Activated B cell treated with CpG ODN at 0.5 μM for 24 hours (primary cell): ENCODE data around the gene CASP10. TPM values are rescaled to one million over a fixed set of nuclear protein-coding genes. Genes with fewer than 3 reads are reported as not detected.

Experiments
- ATAC-seq: fragments of 200-7000 bp; cut with Tn5 transposase; one replicate; pipeline ENCODE4 v1.10.0; 2021; ENCODE audit warnings: low read depth, mild to moderate bottlenecking, moderate library complexity
- CTCF ChIA-PET: fragments of 350-600 bp; sonication (Branson Sonifier 250); formaldehyde crosslinking; loops from one replicate; lab custom pipeline; 2021; ENCODE audit warnings: antibody characterized with exemption; lab: Charles Lee
- POLR2A ChIA-PET: fragments of 350-600 bp; sonication (Branson Sonifier 250); formaldehyde crosslinking; loops from one replicate; lab custom pipeline; 2021; ENCODE audit warnings: antibody characterized with exemption; lab: Charles Lee
- DNase-seq: peaks from one replicate; pipeline ENCODE4 v3.0.0; 2022
- H3K27ac Mint-ChIP-seq: one replicate; pipeline ENCODE4 v1.8.0; 2020; ENCODE audit warnings: mixed read lengths
- H3K27me3 Mint-ChIP-seq: one replicate; pipeline ENCODE4 v1.8.0; 2021; ENCODE audit warnings: mixed read lengths
- H3K36me3 Mint-ChIP-seq: one replicate; pipeline ENCODE4 v1.8.0; 2021; ENCODE audit warnings: low read depth, mixed read lengths
- H3K4me1 Mint-ChIP-seq: one replicate; pipeline ENCODE4 v1.8.0; 2021; ENCODE audit warnings: mixed read lengths
- H3K4me3 Mint-ChIP-seq: one replicate; pipeline ENCODE4 v1.8.0; 2020; ENCODE audit warnings: mild to moderate bottlenecking, mixed read lengths
- H3K9me3 Mint-ChIP-seq: one replicate; pipeline ENCODE4 v1.8.0; 2020; ENCODE audit warnings: mixed read lengths
- intact Hi-C: fragments of 100-400 bp; cut with micrococcal nuclease; formaldehyde crosslinking; loops from one replicate; pipeline ENCODE4 v1.15.1; 2024
- total RNA-seq: library from RNA; stranded (reverse); gene quantifications from 2 replicates; pipeline ENCODE4 v1.2.3, GENCODE V29; 2022
- TF ChIP-seq, protein P1 (sequence below): fragments of 200-600 bp; IDR thresholded peaks from one replicate; pipeline ENCODE4 v1.8.0; 2022; ENCODE audit warnings: antibody characterized with exemption, mild to moderate bottlenecking

CASP10 gene
- total RNA-seq, 1 donor from 2014 or later = 13.8 TPM

DNA sequence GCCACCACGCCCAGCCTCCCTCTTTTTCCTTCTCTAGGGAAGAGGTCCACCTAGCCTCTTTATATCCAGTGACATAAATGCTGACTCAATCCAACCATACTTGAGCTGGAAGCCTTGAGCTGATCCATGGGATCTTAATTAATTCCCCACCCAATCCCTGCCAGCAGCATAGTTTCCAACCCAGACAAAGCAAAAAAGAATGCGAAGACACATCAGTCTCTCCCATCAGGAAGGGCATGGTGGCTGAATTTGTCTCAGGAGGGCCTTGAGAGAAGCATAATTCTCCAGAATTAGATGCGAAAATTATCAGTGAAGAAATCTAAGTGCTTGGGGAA lies 22.5 kb downstream of the CASP10 start:
- ChIA-PET POLR2A (interaction anchor here (0.7 to 1.0 kb wide), 2 partner anchors 341 to 1305 kb away, joined by 4 to 8 read pairs; partner anchors contain the start of gene CLK1), CTCF (interaction anchor here (1.4 kb wide), 1 partner anchor 27 kb away, joined by 5 read pairs; no protein-coding TSS in a partner anchor)
- no peak overlapping the region for H3K27ac Mint-ChIP-seq
- ATAC-seq (no peak), DNase-seq (no peak)
- H3K36me3 Mint-ChIP-seq = peaks cover 24% of the 10 kb centered on the region
- no peaks in the 10 kb centered on the region for H3K9me3 Mint-ChIP-seq
- TF ChIP-seq, protein P1, sequence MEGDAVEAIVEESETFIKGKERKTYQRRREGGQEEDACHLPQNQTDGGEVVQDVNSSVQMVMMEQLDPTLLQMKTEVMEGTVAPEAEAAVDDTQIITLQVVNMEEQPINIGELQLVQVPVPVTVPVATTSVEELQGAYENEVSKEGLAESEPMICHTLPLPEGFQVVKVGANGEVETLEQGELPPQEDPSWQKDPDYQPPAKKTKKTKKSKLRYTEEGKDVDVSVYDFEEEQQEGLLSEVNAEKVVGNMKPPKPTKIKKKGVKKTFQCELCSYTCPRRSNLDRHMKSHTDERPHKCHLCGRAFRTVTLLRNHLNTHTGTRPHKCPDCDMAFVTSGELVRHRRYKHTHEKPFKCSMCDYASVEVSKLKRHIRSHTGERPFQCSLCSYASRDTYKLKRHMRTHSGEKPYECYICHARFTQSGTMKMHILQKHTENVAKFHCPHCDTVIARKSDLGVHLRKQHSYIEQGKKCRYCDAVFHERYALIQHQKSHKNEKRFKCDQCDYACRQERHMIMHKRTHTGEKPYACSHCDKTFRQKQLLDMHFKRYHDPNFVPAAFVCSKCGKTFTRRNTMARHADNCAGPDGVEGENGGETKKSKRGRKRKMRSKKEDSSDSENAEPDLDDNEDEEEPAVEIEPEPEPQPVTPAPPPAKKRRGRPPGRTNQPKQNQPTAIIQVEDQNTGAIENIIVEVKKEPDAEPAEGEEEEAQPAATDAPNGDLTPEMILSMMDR = no peak
- no peak overlapping the region for H3K4me3 Mint-ChIP-seq
- H3K27me3 Mint-ChIP-seq = no peaks in the 10 kb centered on the region
- intact Hi-C loops = no loop called here
- H3K4me1 Mint-ChIP-seq = peaks cover 42% of the 10 kb centered on the region

DNA sequence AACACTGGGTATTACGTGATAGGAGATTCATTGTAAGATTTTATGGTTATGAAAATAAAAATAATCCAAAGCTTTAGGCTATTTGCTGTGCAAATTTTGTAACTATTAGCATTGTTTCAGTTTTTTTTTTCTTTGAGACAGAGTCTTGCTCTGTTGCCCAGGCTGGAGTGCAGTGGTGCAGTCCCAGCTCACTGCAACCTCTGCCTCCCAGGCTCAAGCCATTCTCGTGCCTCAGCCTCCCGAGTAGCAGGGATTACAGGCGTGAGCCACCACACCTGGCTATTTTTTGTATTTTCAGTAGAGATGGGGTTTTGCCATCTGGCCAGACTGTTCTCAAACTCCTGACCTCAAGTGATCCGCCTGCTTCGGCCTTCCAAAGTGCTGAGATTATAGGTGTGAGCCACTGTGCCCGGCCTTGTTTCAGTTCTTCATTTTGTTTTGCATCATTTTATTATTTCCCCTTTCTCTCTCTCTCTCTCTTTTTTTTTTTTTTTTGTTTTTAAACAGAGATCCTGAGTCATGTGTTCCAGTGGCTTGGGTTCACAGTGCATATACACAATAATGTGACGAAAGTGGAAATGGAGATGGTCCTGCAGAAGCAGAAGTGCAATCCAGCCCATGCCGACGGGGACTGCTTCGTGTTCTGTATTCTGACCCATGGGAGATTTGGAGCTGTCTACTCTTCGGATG lies 25.8 kb downstream of the CASP10 start:
- ATAC-seq (peak; percentile 83), DNase-seq (peak; percentile 40)
- Mint-ChIP-seq H3K4me1 (peaks cover 43% of the 10 kb centered on the region), H3K27ac (peak overlapping the region; percentile 89), H3K27me3 (no peaks in the 10 kb centered on the region), H3K9me3 (no peaks in the 10 kb centered on the region), H3K4me3 (peak overlapping the region; percentile 53), H3K36me3 (peaks cover 10% of the 10 kb centered on the region)
- POLR2A ChIA-PET = interaction anchor here (0.7 to 3.8 kb wide), 10 partner anchors 11 to 745 kb away, joined by 3 to 21 read pairs (median 8); partner anchors contain the start of genes CFLAR, CLK1, NIF3L1 and PPIL3
- intact Hi-C loops = loop anchor here (1.0 kb wide), 6 partner anchors 12 to 90 kb away; partner anchors contain the start of gene CASP10
- CTCF ChIA-PET = interaction anchor here (0.6 to 2.6 kb wide), 4 partner anchors 14 to 26 kb away, joined by 3 to 13 read pairs (median 6); partner anchors contain the start of gene CASP10
- TF ChIP-seq, protein P1 = no peak

DNA sequence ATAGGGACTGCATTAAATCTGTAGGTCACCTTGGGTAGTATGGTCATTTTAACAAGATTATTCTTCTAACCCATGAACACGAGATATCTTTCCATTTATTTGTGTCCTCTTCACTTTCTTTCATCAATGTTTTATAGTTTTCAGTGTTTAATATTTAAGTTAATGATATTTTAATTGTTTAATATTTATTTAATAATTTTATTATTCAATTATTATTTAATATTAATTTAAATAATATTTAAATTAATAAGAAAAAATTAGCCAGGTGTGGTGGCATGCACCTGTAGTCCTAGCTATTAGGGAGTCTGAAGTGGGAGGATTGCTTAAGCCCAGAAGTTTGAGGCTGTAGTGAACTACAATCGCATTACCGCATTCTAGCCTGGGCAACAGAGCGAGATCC lies 33.0 kb downstream of the CASP10 start:
- POLR2A ChIA-PET = no interaction called here
- peaks cover 42% of the 10 kb centered on the region for H3K36me3 Mint-ChIP-seq
- TF ChIP-seq, protein P1 = no peak
- DNase-seq = no peak
- peaks cover 12% of the 10 kb centered on the region for H3K4me1 Mint-ChIP-seq
- no peaks in the 10 kb centered on the region for H3K27me3 Mint-ChIP-seq
- no peak overlapping the region for H3K4me3 Mint-ChIP-seq
- intact Hi-C loops = no loop called here
- no peaks in the 10 kb centered on the region for H3K9me3 Mint-ChIP-seq
- no peak overlapping the region for H3K27ac Mint-ChIP-seq
- CTCF ChIA-PET = no interaction called here
- no peak for ATAC-seq

DNA sequence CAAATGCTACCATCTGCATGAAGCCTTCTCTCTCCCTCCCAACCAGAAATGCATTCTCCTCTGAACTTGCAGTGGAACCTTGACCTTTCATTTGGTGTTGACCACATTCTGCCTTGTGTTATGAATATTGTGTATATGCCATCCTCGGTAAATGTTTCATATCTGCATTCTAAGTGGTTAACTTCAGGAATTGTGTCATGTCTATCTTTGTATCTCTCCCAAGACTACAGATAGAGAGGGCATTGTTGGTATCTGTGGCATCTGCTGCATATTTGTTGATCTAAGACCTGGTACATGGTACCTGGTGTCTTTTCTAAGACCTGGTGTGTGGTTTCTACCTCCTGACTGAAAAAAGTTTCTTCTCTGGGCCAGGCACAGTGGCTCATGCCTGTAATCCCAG lies 34.0 kb downstream of the CASP10 start:
- peaks cover 42% of the 10 kb centered on the region for H3K36me3 Mint-ChIP-seq
- POLR2A ChIA-PET = no interaction called here

DNA sequence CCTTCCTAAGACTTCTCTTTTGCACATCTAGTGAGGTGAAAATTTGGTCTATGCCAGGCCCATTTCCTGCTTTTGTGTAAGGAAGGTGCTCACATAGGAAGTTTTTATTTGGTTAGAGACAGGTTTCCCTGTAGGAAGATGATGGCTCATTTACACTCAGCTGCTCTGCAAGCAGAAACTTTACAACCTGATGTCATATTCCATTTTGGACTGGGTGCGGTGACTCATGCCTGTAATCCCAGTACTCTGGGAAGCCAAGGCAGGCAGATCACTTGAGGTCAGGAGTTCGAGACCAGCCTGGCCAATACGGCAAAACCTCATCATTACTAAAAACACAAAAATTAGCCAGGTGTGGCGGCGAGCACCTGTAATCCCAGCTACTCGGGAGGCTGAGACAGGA lies 35.8 kb downstream of the CASP10 start:
- ATAC-seq = no peak
- Mint-ChIP-seq H3K27me3 (no peaks in the 10 kb centered on the region), H3K27ac (no peak overlapping the region), H3K4me1 (peaks cover 20% of the 10 kb centered on the region), H3K9me3 (no peaks in the 10 kb centered on the region), H3K4me3 (no peak overlapping the region), H3K36me3 (peaks cover 42% of the 10 kb centered on the region)
- CTCF ChIA-PET = no interaction called here
- TF ChIP-seq, protein P1 = no peak
- POLR2A ChIA-PET = interaction anchor here (2.6 kb wide), 1 partner anchor 14 kb away, joined by 12 read pairs; no protein-coding TSS in a partner anchor
- no peak for DNase-seq
- intact Hi-C loops = no loop called here

More for the DNA sequence above, 34.0 kb downstream of the CASP10 start:
- TF ChIP-seq, protein P1 = no peak
- Mint-ChIP-seq H3K27me3 (no peaks in the 10 kb centered on the region), H3K27ac (no peak overlapping the region), H3K4me3 (no peak overlapping the region), H3K9me3 (no peaks in the 10 kb centered on the region), H3K4me1 (peaks cover 14% of the 10 kb centered on the region)
- intact Hi-C loops = no loop called here
- CTCF ChIA-PET = no interaction called here
- DNase-seq (no peak), ATAC-seq (no peak)
